22Rv1 (cell line): ENCODE measurements around the gene CNTN1.

ENCODE experiments used
- ZFX ChIP-seq: fragments of 450-650 bp; IDR thresholded peaks from 2 replicates; pipeline ENCODE4 v1.6.1; 2017; ENCODE audit warnings: antibody characterized with exemption, borderline replicate concordance
- TF ChIP-seq, protein P1 (sequence below): fragments of 450-650 bp; IDR thresholded peaks from 2 replicates; pipeline ENCODE4 v1.5.1; 2017; ENCODE audit warnings: mild to moderate bottlenecking

DNA sequence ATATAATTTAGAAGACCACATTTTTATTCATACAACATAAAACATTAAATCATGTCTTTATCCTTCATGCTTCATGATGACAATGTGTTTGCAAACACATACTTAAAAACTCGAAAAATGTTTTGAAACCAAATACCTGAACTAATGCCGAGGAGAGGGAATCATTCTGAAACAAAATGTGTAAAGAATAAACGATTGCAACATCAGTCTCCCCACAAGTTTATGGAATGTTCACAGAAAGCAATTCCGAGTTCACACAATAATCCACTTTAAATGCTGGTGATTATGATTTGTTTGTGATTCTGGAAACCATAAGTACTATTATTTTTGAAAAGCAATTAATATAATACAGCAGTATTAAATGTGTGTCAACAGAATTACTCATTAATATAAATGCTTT is 411.4 kb downstream of the CNTN1 start:
- TF ChIP-seq, protein P1, sequence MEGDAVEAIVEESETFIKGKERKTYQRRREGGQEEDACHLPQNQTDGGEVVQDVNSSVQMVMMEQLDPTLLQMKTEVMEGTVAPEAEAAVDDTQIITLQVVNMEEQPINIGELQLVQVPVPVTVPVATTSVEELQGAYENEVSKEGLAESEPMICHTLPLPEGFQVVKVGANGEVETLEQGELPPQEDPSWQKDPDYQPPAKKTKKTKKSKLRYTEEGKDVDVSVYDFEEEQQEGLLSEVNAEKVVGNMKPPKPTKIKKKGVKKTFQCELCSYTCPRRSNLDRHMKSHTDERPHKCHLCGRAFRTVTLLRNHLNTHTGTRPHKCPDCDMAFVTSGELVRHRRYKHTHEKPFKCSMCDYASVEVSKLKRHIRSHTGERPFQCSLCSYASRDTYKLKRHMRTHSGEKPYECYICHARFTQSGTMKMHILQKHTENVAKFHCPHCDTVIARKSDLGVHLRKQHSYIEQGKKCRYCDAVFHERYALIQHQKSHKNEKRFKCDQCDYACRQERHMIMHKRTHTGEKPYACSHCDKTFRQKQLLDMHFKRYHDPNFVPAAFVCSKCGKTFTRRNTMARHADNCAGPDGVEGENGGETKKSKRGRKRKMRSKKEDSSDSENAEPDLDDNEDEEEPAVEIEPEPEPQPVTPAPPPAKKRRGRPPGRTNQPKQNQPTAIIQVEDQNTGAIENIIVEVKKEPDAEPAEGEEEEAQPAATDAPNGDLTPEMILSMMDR = no peak
- TF ChIP-seq ZFX = no peak
